CD14-positive monocyte (primary cell): ENCODE data around the gene GPR137C. TPM values are rescaled to one million over a fixed set of nuclear protein-coding genes. Genes with fewer than 3 reads are reported as not detected.

Source experiments
- DNase-seq, 3 donors: peaks; one replicate each; pipeline ENCODE4 v3.0.0-alpha.2; 2011 to 2022
- H2AFZ ChIP-seq: 2 replicates; pipeline ENCODE4 v1.6.0; 2012; ENCODE audit warnings: mild to moderate bottlenecking, low read depth, low read length, inconsistent platforms; ENCODE audit not compliant: insufficient read depth, poor library complexity, severe bottlenecking
- H3K27ac ChIP-seq, 2 donors: 1 replicate in 1 of 2; 2 replicates in 1 of 2; pipeline ENCODE4 v1.5.1; 2012 to 2013; ENCODE audit warnings: low read length in 2 of 2, control low read depth in 1 of 2, inconsistent platforms in 1 of 2, low read depth in 1 of 2, mild to moderate bottlenecking in 1 of 2
- H3K27me3 ChIP-seq, 2 donors: one replicate each; pipeline versions ENCODE4 v1.6.0 to v1.6.1; 2011 to 2013; ENCODE audit warnings: low read length in 2 of 2; ENCODE audit not compliant: control insufficient read depth in 2 of 2, insufficient read depth in 2 of 2
- H3K36me3 ChIP-seq, 2 donors: replicated peaks in 1 of 2; 1 replicate in 1 of 2; 2 replicates in 1 of 2; pipeline versions ENCODE4 v1.5.1 to v1.6.1; 2012 to 2013; ENCODE audit warnings: low read length in 2 of 2, control low read depth in 1 of 2, inconsistent platforms in 1 of 2, mild to moderate bottlenecking in 1 of 2; ENCODE audit not compliant: insufficient read depth in 2 of 2, control insufficient read depth in 1 of 2
- H3K4me1 ChIP-seq, 2 donors: 1 replicate in 1 of 2; 2 replicates in 1 of 2; pipeline versions ENCODE4 v1.5.1 to v1.6.1; 2012 to 2013; ENCODE audit warnings: low read length in 2 of 2, control low read depth in 1 of 2, inconsistent platforms in 1 of 2, mild to moderate bottlenecking in 1 of 2, moderate library complexity in 1 of 2; ENCODE audit not compliant: insufficient read depth in 2 of 2, control insufficient read depth in 1 of 2
- H3K4me2 ChIP-seq: replicated peaks from 2 replicates; pipeline ENCODE3; 2012; ENCODE audit warnings: low read length, moderate library complexity, mild to moderate bottlenecking; ENCODE audit not compliant: poor library complexity, severe bottlenecking; ENCODE audit errors: extremely low read depth
- H3K4me3 ChIP-seq, 3 experiments: fragments of 200-600 bp in 1 of 3; sonication (generic) in 1 of 3; replicated peaks in 1 of 3; 1 replicate in 2 of 3; 2 replicates in 1 of 3; pipeline ENCODE4 v1.5.1; 2011 to 2013; ENCODE audit warnings: low read length in 3 of 3, mild to moderate bottlenecking in 3 of 3, control low read depth in 2 of 3, low read depth in 2 of 3, inconsistent platforms in 1 of 3, moderate library complexity in 1 of 3
- H3K79me2 ChIP-seq: 2 replicates; pipeline ENCODE4 v1.6.0; 2012; ENCODE audit warnings: mild to moderate bottlenecking, control low read depth, inconsistent platforms, low read length, moderate library complexity; ENCODE audit not compliant: insufficient read depth
- H3K9ac ChIP-seq: 2 replicates; pipeline ENCODE4 v1.6.0; 2017; ENCODE audit warnings: low read length, mild to moderate bottlenecking; ENCODE audit not compliant: insufficient read depth, poor library complexity, severe bottlenecking
- H3K9me3 ChIP-seq, 2 donors: replicated peaks in 1 of 2; 1 replicate in 1 of 2; 2 replicates in 1 of 2; pipeline versions ENCODE4 v1.5.1 to v1.6.1; 2012 to 2013; ENCODE audit warnings: low read length in 2 of 2, control low read depth in 1 of 2; ENCODE audit not compliant: control insufficient read depth in 1 of 2, insufficient read depth in 1 of 2
- H4K20me1 ChIP-seq: 2 replicates; pipeline ENCODE4 v1.6.0; 2012; ENCODE audit warnings: mild to moderate bottlenecking, low read length, control low read depth, moderate library complexity; ENCODE audit not compliant: insufficient read depth
- H3K27ac Mint-ChIP-seq, 7 donors: one replicate each; pipeline ENCODE4 v1.8.0; 2020; ENCODE audit warnings: mild to moderate bottlenecking in 7 of 7, mixed read lengths in 7 of 7, moderate library complexity in 6 of 7, inconsistent platforms in 2 of 7
- H3K27me3 Mint-ChIP-seq, 3 donors: one replicate each; pipeline ENCODE4 v1.8.0; 2021 to 2022; ENCODE audit warnings: low read depth in 3 of 3, mild to moderate bottlenecking in 3 of 3, mixed read lengths in 3 of 3, moderate library complexity in 3 of 3, inconsistent platforms in 1 of 3
- H3K36me3 Mint-ChIP-seq, 2 donors: one replicate each; pipeline ENCODE4 v1.8.0; 2020; ENCODE audit warnings: mixed read lengths in 2 of 2, inconsistent platforms in 1 of 2, mild to moderate bottlenecking in 1 of 2
- H3K4me1 Mint-ChIP-seq: one replicate; pipeline ENCODE4 v1.8.0; 2020; ENCODE audit warnings: mild to moderate bottlenecking, mixed read lengths
- H3K4me3 Mint-ChIP-seq, 2 donors: one replicate each; pipeline ENCODE4 v1.8.0; 2020; ENCODE audit warnings: mild to moderate bottlenecking in 2 of 2, mixed read lengths in 2 of 2, moderate library complexity in 1 of 2
- H3K9me3 Mint-ChIP-seq, 7 donors: one replicate each; pipeline ENCODE4 v1.8.0; 2020 to 2022; ENCODE audit warnings: mixed read lengths in 7 of 7, mild to moderate bottlenecking in 6 of 7, moderate library complexity in 6 of 7, inconsistent platforms in 2 of 7
- WGBS: methylation state at CpG from one replicate; pipeline ENCODE4 v1.1.5; 2013; ENCODE audit warnings: missing lambda C conversion rate; ENCODE audit not compliant: insufficient coverage; 5-methylcytosine and 5-hydroxymethylcytosine counted together
- intact Hi-C, 2 donors: fragments of 100-400 bp; cut with micrococcal nuclease; formaldehyde crosslinking; loops; one replicate each; pipeline versions ENCODE4 v1.15.0 to v1.15.1; 2023
- polyA plus RNA-seq, 3 donors: library from polyadenylated mRNA; depleted of rRNA in 1 of 3; unstranded in 2 of 3; stranded (reverse) in 1 of 3; fragments of 300-500 nt in 2 of 3; fragments of >200 nt in 1 of 3; fragmentation: Illumina TruSeq in 2 of 3; gene quantifications; 1 replicate in 2 of 3; 2 replicates in 1 of 3; pipeline ENCODE4 v1.2.3, GENCODE V29; 2012 to 2021
- TF ChIP-seq, protein P1 (sequence below): fragments of 200-600 bp; IDR thresholded peaks from one replicate; pipeline ENCODE4 v1.8.0; 2022; ENCODE audit warnings: antibody characterized with exemption, mild to moderate bottlenecking

GPR137C gene
- polyA plus RNA-seq, 3 donors = 0.04 TPM; not detected in 2

- Mint-ChIP-seq H3K4me3 (peak overlapping the region in 1 of 2 donors; percentile 27), H3K9me3 (peaks cover 0 to 9% (median 5%) of the 10 kb centered on the region in 7 donors), H3K27ac (no peak overlapping the region), H3K4me1 (peaks cover 5% of the 10 kb centered on the region), H3K27me3 (peaks cover 0 to 1% (median 0%) of the 10 kb centered on the region in 3 donors), H3K36me3 (no peaks in the 10 kb centered on the region)
- H4K20me1 ChIP-seq = no peaks in the 10 kb centered on the region
- H3K9me3 ChIP-seq = peaks cover 0 to 3% of the 10 kb centered on the region in 2 donors
- TF ChIP-seq, protein P1, sequence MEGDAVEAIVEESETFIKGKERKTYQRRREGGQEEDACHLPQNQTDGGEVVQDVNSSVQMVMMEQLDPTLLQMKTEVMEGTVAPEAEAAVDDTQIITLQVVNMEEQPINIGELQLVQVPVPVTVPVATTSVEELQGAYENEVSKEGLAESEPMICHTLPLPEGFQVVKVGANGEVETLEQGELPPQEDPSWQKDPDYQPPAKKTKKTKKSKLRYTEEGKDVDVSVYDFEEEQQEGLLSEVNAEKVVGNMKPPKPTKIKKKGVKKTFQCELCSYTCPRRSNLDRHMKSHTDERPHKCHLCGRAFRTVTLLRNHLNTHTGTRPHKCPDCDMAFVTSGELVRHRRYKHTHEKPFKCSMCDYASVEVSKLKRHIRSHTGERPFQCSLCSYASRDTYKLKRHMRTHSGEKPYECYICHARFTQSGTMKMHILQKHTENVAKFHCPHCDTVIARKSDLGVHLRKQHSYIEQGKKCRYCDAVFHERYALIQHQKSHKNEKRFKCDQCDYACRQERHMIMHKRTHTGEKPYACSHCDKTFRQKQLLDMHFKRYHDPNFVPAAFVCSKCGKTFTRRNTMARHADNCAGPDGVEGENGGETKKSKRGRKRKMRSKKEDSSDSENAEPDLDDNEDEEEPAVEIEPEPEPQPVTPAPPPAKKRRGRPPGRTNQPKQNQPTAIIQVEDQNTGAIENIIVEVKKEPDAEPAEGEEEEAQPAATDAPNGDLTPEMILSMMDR = no peak
- H2AFZ ChIP-seq = peak overlapping the region; percentile 24
- no peak overlapping the region for H3K27ac ChIP-seq
- H3K4me1 ChIP-seq = no peaks in the 10 kb centered on the region
- H3K27me3 ChIP-seq = no peaks in the 10 kb centered on the region
- no peak for DNase-seq
- H3K4me2 ChIP-seq = peak overlapping the region; percentile 10
- no peaks in the 10 kb centered on the region for H3K79me2 ChIP-seq
- no peaks in the 10 kb centered on the region for H3K36me3 ChIP-seq
- intact Hi-C loops = no loop called here
- no peak overlapping the region for H3K9ac ChIP-seq
- no peak overlapping the region for H3K4me3 ChIP-seq
- no CpG with 5 or more reads among the region's 1 CpG for WGBS
Observed at GRCh38 chr14:52602131-52602530, 49.5 kb downstream of the GPR137C start.

- peaks cover 0 to 3% (median 0%) of the 10 kb centered on the region in 3 donors for H3K27me3 Mint-ChIP-seq
- whole genome bisulfite sequencing = no CpG with 5 or more reads among the region's 1 CpG
- DNase-seq = no peak
- TF ChIP-seq, protein P1 = no peak
- H3K27ac ChIP-seq = no peak overlapping the region
- no peaks in the 10 kb centered on the region for H3K27me3 ChIP-seq
- H3K9me3 Mint-ChIP-seq = peaks cover 0 to 9% (median 5%) of the 10 kb centered on the region in 7 donors
- peaks cover 0 to 3% of the 10 kb centered on the region in 2 donors for H3K9me3 ChIP-seq
- H3K27ac Mint-ChIP-seq = no peak overlapping the region
- H3K4me3 ChIP-seq = no peak overlapping the region
- no peaks in the 10 kb centered on the region for H4K20me1 ChIP-seq
- no peaks in the 10 kb centered on the region for H3K36me3 ChIP-seq
- H3K4me2 ChIP-seq = no peak overlapping the region
- H3K4me1 Mint-ChIP-seq = peaks cover 4% of the 10 kb centered on the region
- H3K79me2 ChIP-seq = no peaks in the 10 kb centered on the region
- intact Hi-C loops = no loop called here
- no peak overlapping the region for H3K9ac ChIP-seq
- no peaks in the 10 kb centered on the region for H3K4me1 ChIP-seq
- H2AFZ ChIP-seq = no peak overlapping the region
- no peak overlapping the region for H3K4me3 Mint-ChIP-seq
- no peaks in the 10 kb centered on the region for H3K36me3 Mint-ChIP-seq
Observed at GRCh38 chr14:52607061-52607460, 54.4 kb downstream of the GPR137C start.
